HG03520 (cell line): Measurements from ENCODE around the gene MAGI2.
"Not testable (repeated sequence)": the region's sequence is repeated elsewhere in the genome, so short reads cannot be mapped to it uniquely, and the experiment has no call there.

Experiments used
- ATAC-seq: cut with Tn5 transposase; IDR thresholded peaks from one replicate; pipeline ENCODE4 v1.9.1; 2021; ENCODE audit warnings: mild to moderate bottlenecking, moderate library complexity; ENCODE audit not compliant: unreplicated experiment

Gene MAGI2

DNA sequence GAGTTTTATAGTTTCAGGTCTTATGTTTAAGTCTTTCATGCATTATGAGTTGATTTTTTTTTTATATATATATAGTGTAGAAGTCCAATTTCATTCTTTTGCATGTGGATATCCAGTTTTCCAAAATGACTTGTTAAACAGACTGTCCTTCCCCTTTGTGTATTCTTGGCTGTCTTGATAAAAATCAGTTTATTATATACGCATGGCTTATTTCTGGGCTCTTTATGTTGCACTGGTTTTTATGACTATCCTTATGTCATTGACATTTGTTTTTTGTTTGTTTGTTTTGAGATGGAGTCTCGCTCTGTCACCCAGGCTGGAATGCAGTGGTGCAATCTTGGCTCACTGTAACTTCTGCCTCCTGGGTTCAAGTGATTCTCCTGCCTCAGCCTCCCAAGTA, 485.9 kb downstream of the MAGI2 start:
- not testable (repeated sequence) for ATAC-seq

DNA sequence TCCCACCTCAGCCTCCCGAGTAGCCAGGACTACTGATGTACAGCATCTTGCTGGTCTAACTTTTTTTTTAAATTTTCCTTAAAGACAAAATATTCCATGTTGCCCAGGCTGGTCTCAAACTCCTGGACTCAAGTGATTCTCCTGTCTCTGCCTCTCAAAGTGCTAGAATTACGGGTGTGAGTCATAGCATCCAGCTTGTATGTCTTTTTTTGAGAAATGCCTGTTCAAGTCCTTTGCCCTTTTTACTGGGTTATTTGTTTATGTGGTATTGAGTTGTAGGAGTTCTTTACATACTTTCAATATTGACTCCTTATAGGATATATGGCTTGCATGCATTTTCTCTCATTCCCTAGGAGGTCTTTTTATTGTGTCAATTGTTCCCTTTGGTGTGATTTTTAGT, 486.4 kb downstream of the MAGI2 start:
- ATAC-seq, result no peak

DNA sequence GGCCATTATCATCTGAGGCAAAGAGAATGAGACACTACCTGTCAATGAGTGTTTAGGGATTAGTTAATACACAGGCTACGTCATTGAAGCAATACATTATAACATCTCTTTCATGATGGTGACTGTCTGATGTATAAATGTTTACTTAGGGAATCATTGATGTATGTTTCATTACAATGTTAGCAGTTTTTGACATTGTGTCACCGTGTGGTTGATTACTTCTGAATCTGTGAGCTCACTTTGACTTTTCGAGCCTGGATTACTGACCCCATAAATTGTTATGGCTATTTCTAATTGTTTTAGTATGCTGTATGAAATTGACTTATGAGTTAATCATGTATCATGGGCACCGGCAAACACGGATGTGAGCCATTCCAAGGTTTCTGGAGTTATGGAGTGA, 494.0 kb downstream of the MAGI2 start:
- ATAC-seq, result no peak

GRCh38 chr7:78955329-78955728, 498.1 kb downstream of the MAGI2 start:
- ATAC-seq, result no peak

DNA sequence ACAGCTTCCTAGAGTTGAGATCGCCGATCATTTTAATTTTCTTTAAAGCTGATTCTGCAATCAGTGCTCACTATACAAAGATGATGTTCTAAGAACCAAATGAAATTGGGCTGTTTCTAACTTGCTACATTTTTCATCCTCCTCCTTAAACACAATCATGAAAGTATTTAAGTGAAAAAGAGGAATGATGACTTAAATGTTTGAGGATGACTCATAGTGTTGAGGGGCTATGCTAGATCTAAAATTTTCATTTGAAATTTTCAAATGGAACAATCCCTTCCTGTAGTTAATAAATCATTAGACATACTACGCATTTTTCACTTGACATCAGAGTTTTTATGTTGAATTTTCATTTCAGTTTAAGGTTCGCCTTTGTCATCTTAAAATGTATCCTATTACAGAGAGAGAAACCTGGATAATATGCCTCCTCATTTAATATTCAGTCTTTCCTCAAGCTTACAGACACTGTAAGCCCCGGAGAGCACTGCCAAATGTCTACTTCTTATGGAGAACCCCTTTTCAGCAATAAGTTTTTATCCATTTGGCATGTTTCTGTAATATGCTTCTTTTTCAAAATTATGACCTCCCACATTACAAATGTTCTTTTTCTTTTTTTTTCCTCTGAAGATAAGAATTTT, 499.6 kb downstream of the MAGI2 start:
- ATAC-seq, result no peak

GRCh38 chr7:78953090-78953489, 500.4 kb downstream of the MAGI2 start:
- no peak for ATAC-seq

DNA sequence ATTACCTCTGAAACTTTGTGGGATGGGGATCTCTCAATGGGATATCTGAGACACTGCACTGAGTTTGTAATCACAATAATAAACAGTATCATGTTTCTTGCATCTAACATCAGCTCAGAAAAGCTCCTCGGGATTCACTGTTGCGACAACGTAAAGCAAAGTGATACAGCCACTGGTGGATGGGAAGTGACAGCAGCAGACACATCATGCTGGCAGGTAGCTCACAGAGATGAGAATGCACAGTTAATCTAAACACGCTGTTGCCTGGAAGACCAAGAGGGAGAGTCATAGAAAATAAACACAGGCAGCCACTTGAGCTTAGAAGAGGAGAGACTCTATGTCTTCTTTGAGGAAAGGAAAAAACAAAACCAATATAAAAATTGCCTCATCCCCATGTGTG, 513.8 kb downstream of the MAGI2 start:
- no peak for ATAC-seq

DNA sequence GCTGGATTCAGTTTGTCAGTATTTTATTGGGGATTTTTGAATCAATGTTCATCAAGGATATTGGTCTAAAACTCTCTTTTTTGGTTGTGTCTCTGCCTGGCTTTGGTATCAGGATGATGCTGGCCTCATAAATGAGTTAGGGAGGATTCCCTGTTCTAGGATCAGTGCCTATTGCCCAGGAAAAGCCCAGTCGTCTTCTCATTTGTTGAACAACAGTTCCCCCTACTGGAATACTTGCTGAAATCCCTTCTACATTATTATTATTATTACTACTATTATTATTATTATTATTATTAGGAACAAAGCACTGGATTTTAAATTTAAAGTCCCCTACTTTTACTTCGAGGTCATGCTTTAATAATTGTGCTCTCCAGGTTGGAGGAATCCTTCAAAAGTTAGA, 528.9 kb downstream of the MAGI2 start:
- ATAC-seq, result no peak

DNA sequence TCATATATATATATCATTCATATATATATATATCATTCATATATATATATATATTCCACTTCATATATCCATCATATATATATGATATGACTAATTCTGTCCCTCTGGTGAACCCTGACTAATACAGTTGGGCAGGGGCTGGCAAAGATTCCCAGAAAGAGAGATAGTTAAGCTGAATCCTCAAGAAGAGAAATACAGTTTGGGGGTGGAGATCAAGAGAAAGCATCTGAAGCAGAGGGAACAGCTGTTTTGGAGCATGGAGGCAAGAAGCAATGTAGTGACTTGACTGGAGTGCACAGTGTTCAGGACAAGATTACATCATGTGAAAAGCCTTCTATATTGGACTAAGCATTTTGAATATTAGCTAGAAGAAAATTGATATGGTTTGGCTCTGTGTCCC, 540.7 kb downstream of the MAGI2 start:
- ATAC-seq, result no peak

DNA sequence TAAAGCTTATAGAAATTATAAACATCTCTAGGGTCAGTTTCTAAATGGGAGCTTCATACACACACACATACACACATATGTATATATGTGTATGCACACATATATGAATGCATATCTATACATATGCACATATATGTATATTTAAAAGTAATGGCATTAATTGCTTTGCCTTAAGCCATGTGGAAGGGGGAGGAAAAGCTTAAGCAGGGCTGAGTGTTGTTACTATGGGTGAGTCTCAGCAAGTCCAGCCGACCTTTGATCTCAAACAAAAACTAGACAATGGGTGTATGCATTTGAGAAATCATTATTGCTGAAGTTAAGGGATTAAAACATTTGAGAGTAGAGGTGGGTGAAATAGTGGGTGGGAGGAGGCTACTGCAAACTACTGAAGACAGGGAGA, 546.7 kb downstream of the MAGI2 start:
- no peak for ATAC-seq

DNA sequence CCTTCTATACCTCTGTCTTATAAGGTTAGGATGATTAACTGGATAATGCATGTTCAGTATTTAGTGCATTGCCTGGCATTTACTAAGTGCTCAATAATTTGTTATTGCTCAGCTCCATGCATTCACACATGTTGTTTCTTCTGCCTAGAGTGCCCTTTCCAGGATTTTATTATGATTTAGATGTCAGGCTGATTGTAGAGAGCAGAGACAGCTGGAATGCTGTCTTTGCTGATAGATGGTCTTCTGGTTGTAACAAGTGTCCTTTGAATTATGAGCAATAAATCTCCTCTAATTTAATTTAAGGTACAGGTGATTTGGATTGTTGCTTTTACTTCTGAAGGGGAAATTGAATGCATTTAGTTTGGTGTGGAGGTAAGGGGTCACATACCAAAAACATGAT, 548.0 kb downstream of the MAGI2 start:
- ATAC-seq, result no peak

- no peak for ATAC-seq
Observed at GRCh38 chr7:78904983-78905382, 548.5 kb downstream of the MAGI2 start.

DNA sequence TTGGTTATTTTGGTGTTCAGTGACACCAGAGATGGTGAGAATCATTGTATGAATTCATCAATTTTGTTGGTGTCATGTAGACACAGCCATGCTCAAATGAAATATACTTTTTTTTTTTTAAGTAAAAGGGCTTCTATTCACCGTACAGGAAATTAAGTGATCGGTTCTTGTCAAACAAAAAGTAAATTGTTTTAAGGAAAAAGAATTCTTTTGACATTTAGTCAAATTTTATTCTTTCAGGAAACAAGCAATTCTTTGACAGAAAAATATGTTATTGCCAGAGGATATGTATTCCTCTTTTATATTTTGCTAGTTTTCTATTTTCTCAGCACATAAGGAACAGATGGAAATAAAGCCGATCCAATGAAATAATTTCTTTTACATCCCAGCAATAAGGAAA, 551.9 kb downstream of the MAGI2 start:
- no peak for ATAC-seq

- ATAC-seq, result no peak
Observed at GRCh38 chr7:78900806-78901205, 552.7 kb downstream of the MAGI2 start.

- no peak for ATAC-seq
Observed at GRCh38 chr7:78895393-78895792, 558.1 kb downstream of the MAGI2 start.

DNA sequence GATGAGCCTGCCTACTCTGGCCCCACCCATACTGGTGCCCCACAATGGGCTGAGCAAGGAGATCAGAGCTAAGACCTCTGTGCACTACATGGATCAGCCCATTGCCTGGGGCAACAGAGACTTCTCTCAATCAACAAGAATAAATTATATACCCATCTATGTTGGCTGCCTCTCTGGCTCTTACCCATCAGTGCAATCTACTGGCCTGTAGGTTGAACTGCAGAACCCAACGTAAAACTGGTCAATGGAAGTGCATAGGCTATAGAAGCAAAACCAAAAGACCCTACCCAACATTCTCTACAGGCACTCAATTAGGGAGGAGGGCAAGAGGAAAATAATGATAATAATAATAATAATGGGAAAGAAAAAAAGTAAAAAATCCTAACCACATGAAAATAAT, 574.3 kb downstream of the MAGI2 start:
- no peak for ATAC-seq

DNA sequence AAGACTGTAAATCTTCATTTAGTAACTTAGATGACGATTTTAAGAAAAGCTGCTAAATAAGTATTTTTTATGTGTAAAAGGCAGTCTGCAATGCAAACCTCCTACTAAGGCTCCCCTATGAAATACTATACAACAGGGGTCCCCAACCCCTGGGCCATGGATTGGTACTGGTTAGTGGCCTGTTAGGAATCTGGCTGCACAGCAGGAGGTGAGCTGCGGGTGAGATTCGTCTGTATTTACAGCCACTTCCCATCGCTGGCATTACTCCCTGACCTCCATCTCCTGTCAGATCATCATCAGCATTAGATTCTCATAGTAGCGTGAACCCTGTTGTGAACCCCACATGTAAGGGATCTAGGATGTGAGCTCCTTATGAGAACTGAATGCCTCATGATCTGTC, 580.4 kb downstream of the MAGI2 start:
- no peak for ATAC-seq

DNA sequence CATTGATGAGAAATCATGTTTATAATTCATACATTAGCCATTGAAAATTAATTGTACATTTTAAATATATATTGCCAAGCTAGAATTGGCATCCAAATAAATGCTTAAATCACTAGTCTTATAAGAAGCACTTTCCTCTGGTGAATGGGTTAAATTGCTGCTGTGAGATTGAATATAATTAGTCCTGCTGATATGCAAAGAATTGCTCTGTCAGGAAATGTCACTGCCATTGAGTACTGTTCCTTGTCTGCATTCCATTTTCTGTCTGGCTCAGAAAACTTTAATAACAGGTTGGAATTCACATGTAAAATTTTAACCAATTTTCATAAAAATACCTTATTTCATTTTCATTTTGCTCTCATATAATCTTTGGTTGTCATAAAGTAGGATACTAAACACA, 589.1 kb downstream of the MAGI2 start:
- ATAC-seq, result no peak

- no peak for ATAC-seq
Observed at GRCh38 chr7:78863281-78863680, 590.2 kb downstream of the MAGI2 start.

DNA sequence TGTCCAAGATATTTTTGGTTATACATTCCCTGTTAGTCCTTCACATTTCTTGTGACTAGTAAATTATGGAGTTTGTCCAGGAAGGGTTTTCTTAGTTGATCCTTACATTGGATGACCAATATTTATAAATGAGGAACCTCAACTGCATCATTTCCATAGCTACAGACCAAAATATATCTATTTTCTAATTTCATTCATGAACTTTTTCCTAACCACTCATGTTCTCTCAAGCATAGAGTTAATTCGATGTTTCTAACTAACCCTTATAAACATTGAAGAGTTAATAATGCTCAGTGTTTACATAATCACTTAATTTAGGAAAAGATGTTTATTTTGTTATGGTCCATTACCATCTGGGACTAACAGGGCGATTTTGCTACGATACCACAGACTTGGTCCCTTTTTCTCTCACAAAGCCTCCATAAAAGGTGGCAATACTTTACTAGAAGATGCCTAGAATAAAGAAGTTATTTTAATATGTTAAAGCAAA, 591.0 kb downstream of the MAGI2 start:
- no peak for ATAC-seq

DNA sequence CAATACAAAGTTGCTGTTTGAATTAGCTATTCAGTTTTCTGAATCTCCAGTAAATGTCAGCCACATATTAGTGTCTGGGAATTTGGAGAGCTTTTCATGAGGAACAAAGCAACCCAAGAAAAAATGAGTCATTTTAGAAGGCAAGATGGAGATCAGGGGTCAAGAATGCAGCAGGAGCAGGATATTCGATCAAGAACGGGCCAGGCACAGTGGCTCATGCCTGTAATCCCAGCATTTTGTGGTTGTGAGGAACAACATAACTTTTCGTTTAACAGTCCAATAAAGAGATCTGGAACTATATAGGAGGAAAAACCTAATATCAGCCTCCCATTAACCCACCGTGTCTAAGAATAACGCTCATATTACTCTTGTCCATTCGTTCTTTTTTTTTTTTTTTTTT, 600.5 kb downstream of the MAGI2 start:
- no peak for ATAC-seq

GRCh38 chr7:78850093-78850740, 603.2 kb downstream of the MAGI2 start:
- no peak for ATAC-seq

DNA sequence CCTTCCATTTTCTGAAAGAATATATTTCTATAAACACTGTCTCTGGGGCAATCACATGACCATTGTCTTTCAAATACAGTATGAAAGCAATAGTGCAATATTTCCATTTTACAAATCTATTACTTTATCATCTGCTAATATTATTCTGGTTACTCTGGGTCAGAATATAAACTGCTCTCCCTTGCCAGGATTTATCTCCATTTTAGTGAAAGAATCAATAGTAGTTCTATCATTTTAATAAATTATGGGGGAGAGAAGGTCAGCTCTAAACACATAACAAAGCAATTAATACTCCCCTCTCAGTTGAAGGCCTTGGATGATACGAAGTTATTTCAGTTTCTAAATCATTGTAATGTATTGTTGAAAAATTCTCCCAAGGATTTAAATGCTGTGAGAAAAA, 608.3 kb downstream of the MAGI2 start:
- no peak for ATAC-seq
